ENCODE results near the gene HOXC5. TPM values are rescaled to one million over a fixed set of nuclear protein-coding genes. Genes with fewer than 3 reads are reported as not detected.

HOXC5 gene
- total and polyA plus RNA-seq, 9 donors: 1.8 to 11.0 (median 2.9) TPM

DNA sequence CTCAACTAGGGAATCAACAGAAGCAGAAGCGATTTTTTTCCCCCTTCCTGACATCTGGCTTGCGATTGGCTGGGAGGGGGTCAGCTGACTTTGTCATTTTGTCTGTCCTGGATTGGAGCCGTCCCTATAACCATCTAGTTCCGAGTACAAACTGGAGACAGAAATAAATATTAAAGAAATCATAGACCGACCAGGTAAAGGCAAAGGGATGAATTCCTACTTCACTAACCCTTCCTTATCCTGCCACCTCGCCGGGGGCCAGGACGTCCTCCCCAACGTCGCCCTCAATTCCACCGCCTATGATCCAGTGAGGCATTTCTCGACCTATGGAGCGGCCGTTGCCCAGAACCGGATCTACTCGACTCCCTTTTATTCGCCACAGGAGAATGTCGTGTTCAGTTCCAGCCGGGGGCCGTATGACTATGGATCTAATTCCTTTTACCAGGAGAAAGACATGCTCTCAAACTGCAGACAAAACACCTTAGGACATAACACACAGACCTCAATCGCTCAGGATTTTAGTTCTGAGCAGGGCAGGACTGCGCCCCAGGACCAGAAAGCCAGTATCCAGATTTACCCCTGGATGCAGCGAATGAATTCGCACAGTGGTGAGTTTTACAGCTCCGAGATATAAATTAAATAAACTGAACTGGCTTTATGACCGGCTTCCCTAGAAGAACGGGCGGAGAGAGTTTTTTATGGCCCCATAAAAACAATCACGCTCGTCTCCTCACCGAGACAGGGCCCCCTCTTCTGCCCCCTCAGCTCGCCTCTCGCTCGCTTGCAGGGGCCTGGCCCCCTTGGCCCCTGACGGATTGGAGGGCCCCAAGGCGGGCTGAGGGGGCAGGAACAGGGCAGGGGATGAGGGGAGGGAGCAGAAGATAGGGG is 4.3 kb upstream of the HOXC5 start, which contains the start of gene HOXC6:
TSS of gene HOXC6 (plus strand) at position 127 of the 888 bp plus-strand sequence. CDS start at position 209, 82 bp downstream.
- Histone ChIP-seq H3K27me3 (no peaks in the 10 kb centered on the region), H3K27ac (peak within 1 kb of the TSS; percentile 61 to 95), H3K4me1 (ENCODE audit: insufficient read depth) (peaks cover 15% of the 10 kb centered on the region), H3K36me3 (no peaks in the 10 kb centered on the region), H3K4me3 (peak within 1 kb of the TSS; percentile 23), H3K9me3 (no peaks in the 10 kb centered on the region)
- no peak for TF ChIP-seq EP300 (IDR thresholded peaks at IDR 0.05)
- TF ChIP-seq POLR2A (IDR thresholded peaks at IDR 0.05): no peak
- TF ChIP-seq, protein P1, sequence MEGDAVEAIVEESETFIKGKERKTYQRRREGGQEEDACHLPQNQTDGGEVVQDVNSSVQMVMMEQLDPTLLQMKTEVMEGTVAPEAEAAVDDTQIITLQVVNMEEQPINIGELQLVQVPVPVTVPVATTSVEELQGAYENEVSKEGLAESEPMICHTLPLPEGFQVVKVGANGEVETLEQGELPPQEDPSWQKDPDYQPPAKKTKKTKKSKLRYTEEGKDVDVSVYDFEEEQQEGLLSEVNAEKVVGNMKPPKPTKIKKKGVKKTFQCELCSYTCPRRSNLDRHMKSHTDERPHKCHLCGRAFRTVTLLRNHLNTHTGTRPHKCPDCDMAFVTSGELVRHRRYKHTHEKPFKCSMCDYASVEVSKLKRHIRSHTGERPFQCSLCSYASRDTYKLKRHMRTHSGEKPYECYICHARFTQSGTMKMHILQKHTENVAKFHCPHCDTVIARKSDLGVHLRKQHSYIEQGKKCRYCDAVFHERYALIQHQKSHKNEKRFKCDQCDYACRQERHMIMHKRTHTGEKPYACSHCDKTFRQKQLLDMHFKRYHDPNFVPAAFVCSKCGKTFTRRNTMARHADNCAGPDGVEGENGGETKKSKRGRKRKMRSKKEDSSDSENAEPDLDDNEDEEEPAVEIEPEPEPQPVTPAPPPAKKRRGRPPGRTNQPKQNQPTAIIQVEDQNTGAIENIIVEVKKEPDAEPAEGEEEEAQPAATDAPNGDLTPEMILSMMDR (IDR thresholded peaks at IDR 0.05): no peak
- DNase-seq: peak; percentile 53 to 70 (median 68)
- 21 to 47% (median 42%) methylated on average over 36 of the region's 36 CpGs for WGBS, 3 donors
- intact Hi-C loops (cut with DNase I): loop anchor here in 1 of 4 donors (5.0 kb wide), 1 partner anchor 164 kb away; no protein-coding TSS in a partner anchor

DNA sequence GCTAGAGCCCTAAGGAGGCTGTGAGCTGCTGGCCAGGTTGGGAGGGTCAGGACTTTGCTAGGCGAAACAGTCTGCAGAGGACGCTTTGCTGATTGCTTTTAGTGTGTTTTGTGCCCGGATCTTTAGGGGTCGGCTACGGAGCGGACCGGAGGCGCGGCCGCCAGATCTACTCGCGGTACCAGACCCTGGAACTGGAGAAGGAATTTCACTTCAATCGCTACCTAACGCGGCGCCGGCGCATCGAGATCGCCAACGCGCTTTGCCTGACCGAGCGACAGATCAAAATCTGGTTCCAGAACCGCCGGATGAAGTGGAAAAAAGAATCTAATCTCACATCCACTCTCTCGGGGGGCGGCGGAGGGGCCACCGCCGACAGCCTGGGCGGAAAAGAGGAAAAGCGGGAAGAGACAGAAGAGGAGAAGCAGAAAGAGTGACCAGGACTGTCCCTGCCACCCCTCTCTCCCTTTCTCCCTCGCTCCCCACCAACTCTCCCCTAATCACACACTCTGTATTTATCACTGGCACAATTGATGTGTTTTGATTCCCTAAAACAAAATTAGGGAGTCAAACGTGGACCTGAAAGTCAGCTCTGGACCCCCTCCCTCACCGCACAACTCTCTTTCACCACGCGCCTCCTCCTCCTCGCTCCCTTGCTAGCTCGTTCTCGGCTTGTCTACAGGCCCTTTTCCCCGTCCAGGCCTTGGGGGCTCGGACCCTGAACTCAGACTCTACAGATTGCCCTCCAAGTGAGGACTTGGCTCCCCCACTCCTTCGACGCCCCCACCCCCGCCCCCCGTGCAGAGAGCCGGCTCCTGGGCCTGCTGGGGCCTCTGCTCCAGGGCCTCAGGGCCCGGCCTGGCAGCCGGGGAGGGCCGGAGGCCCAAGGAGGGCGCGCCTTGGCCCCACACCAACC is 3.1 kb upstream of the HOXC5 start:
- H3K27ac ChIP-seq: peak overlapping the region; percentile 86 to 95
- 40 to 67% (median 53%) methylated on average over 53 of the region's 53 CpGs for WGBS, 3 donors
- no peaks in the 10 kb centered on the region for H3K36me3 ChIP-seq
- peak in 4 of 5 donors; percentile 41 to 66 (median 62) for DNase-seq
- H3K9me3 ChIP-seq: no peaks in the 10 kb centered on the region
- H3K4me1 ChIP-seq (ENCODE audit: insufficient read depth): peaks cover 12% of the 10 kb centered on the region
- no peaks in the 10 kb centered on the region for H3K27me3 ChIP-seq
- TF ChIP-seq, protein P1 (IDR thresholded peaks at IDR 0.05): no peak
- no peak for TF ChIP-seq EP300 (IDR thresholded peaks at IDR 0.05)
- no peak for TF ChIP-seq POLR2A (IDR thresholded peaks at IDR 0.05)
- H3K4me3 ChIP-seq: no peak overlapping the region
- intact Hi-C loops (cut with DNase I): loop anchor here in 3 of 4 donors (5.0 to 10.0 kb wide), 3 partner anchors 95 to 163 kb away; no protein-coding TSS in a partner anchor

- H3K27me3 ChIP-seq: no peaks in the 10 kb centered on the region
- no peaks in the 10 kb centered on the region for H3K36me3 ChIP-seq
- peak overlapping the region; percentile 86 to 95 for H3K27ac ChIP-seq
- DNase-seq: no peak
- 14 to 40% (median 28%) methylated on average over 7 of the region's 7 CpGs for WGBS, 3 donors
- TF ChIP-seq POLR2A (IDR thresholded peaks at IDR 0.05) (no peak), EP300 (IDR thresholded peaks at IDR 0.05) (no peak)
- TF ChIP-seq, protein P1 (IDR thresholded peaks at IDR 0.05): no peak
- H3K9me3 ChIP-seq: no peaks in the 10 kb centered on the region
- intact Hi-C loops (cut with DNase I): loop anchor here in 2 of 4 donors (5.0 to 10.0 kb wide), 2 partner anchors 94 to 97 kb away; no protein-coding TSS in a partner anchor
- peaks cover 10% of the 10 kb centered on the region for H3K4me1 ChIP-seq (ENCODE audit: insufficient read depth)
- H3K4me3 ChIP-seq: no peak overlapping the region
Observed at GRCh38 chr12:54030442-54030801, 2.4 kb upstream of the HOXC5 start.
